Gastroesophageal sphincter (tissue), 4 donors: ENCODE results near the gene PCIF1. TPM values are rescaled to one million over a fixed set of nuclear protein-coding genes. Genes with fewer than 3 reads are reported as not detected.
"Not testable (repeated sequence)": the region's sequence is repeated elsewhere in the genome, so short reads cannot be mapped to it uniquely, and the experiment has no call there.

ENCODE experiments used
- ATAC-seq: fragments of 150-250 bp; one replicate; pipeline ENCODE4 v1.9.1; 2016; ENCODE audit warnings: mild to moderate bottlenecking, moderate library complexity
- H3K27ac ChIP-seq, 4 donors: fragments of 200-600 bp; sonication (generic) in 3 of 4; 1 replicate in 3 of 4; 2 replicates in 1 of 4; pipeline ENCODE4 v1.5.1; 2016 to 2019
- H3K27me3 ChIP-seq: fragments of 200-600 bp; sonication (generic); one replicate; pipeline ENCODE4 v1.5.1; 2019
- H3K36me3 ChIP-seq, 2 donors: fragments of 200-600 bp; sonication (generic); one replicate each; pipeline ENCODE4 v1.5.1; 2019; ENCODE audit warnings: control low read depth in 1 of 2
- H3K4me1 ChIP-seq, 3 donors: fragments of 200-600 bp; sonication (generic); 1 replicate in 2 of 3; 2 replicates in 1 of 3; pipeline ENCODE4 v1.5.1; 2016 to 2019; ENCODE audit warnings: control low read depth in 2 of 3
- H3K4me3 ChIP-seq, 2 donors: fragments of 200-600 bp; sonication (generic); one replicate each; pipeline ENCODE4 v1.5.1; 2019; ENCODE audit warnings: mild to moderate bottlenecking in 1 of 2, moderate library complexity in 1 of 2
- H3K9me3 ChIP-seq, 3 donors: fragments of 200-600 bp; sonication (generic); one replicate each; pipeline ENCODE4 v1.5.1; 2017 to 2019; ENCODE audit warnings: control low read depth in 2 of 3
- CTCF ChIP-seq, 4 experiments: fragments of 200-600 bp in 2 of 4; fragments of 450-650 bp in 2 of 4; sonication (generic) in 1 of 4; IDR thresholded peaks; one replicate each; pipeline ENCODE4 v1.5.1; 2017 to 2019; ENCODE audit warnings: antibody characterized with exemption in 4 of 4, mild to moderate bottlenecking in 2 of 4, moderate library complexity in 2 of 4
- EP300 ChIP-seq: sonication (generic); formaldehyde crosslinking; IDR thresholded peaks from one replicate; pipeline ENCODE4 v1.6.1; 2017; ENCODE audit warnings: antibody characterized with exemption, mild to moderate bottlenecking
- POLR2A ChIP-seq, 2 donors: fragments of 450-650 bp; IDR thresholded peaks; one replicate each; pipeline ENCODE4 v1.6.1; 2017; ENCODE audit warnings: antibody characterized with exemption in 2 of 2, mild to moderate bottlenecking in 2 of 2, moderate library complexity in 1 of 2
- POLR2AphosphoS5 ChIP-seq: sonication (generic); formaldehyde crosslinking; IDR thresholded peaks from one replicate; pipeline ENCODE4 v1.6.1; 2017; ENCODE audit warnings: antibody characterized with exemption
- WGBS, 2 donors: methylation state at CpG; one replicate each; pipeline ENCODE4 v1.1.5; 2018; ENCODE audit warnings: low coverage in 1 of 2; 5-methylcytosine and 5-hydroxymethylcytosine counted together
- total RNA-seq, 4 donors: library from RNA; depleted of rRNA; stranded (reverse); fragments of >200 nt; gene quantifications; one replicate each; pipeline ENCODE4 v1.1.0, GENCODE V29; 2016

Gene PCIF1
- total RNA-seq, 4 donors from 2014 or later, result 21.5 to 45.3 (median 39.2) TPM

- Histone ChIP-seq H3K4me3 (no peak overlapping the region), H3K27me3 (no peaks in the 10 kb centered on the region), H3K4me1 (peaks cover 0 to 2% (median 0%) of the 10 kb centered on the region in 3 donors), H3K9me3 (no peaks in the 10 kb centered on the region), H3K36me3 (peaks cover 0 to 94% of the 10 kb centered on the region in 2 donors), H3K27ac (no peak overlapping the region)
- no peak for ATAC-seq
- TF ChIP-seq POLR2A (IDR thresholded peaks at IDR 0.05) (no peak), EP300 (no peak), POLR2AphosphoS5 (no peak), CTCF (IDR thresholded peaks at IDR 0.05) (no peak)
- WGBS, 2 donors, result 81 to 90% methylated on average over 4 to 5 of the region's 12 CpGs
Measured at GRCh38 chr20:45898285-45898684, 36.2 kb upstream of the PCIF1 start.

DNA sequence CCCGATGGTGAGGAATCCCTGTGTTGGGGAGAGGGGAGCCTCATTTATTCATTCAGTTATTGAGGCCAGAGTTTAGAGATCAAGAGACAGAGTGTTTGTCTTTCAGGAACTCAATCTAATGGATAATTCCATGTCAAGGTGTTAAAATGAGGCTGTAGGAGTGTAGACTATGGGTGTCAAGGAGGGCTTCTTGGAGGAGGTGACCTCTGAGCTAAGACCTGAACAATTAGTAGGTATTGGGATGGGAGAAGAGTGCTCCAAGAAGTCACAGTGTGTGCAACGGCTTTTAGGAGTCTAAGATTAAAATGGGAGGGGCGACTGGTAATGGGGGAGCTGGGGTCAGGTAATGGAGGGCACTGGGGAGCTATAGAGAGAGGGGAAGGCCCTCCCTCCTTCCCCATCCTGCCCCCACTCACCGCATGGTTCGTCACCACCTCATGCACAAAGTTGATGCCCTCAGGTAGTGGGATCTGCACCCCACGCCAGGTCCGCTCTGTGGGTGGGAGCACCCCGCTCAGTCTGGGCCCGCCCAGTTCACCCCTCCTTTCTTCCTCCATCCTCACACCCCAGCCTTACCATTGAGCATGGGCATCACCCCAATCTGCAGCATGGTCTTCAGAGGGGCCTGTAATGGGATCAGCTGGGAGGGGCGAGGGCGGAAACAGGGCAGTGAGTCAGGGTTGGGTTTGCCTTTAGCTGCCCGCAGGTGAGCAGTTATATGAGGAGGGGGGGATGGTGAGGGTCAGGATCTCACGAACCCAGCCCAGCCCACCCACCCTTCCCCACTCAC lies 35.2 kb upstream of the PCIF1 start:
- 73 to 76% methylated on average over 4 to 7 of the region's 13 CpGs for WGBS, 2 donors
- no peak for TF ChIP-seq POLR2A (IDR thresholded peaks at IDR 0.05)
- no peak for TF ChIP-seq POLR2AphosphoS5
- no peak for TF ChIP-seq CTCF (IDR thresholded peaks at IDR 0.05)
- TF ChIP-seq EP300, result no peak
- ATAC-seq, result no peak
- no peak overlapping the region for H3K27ac ChIP-seq
- no peaks in the 10 kb centered on the region for H3K27me3 ChIP-seq
- no peaks in the 10 kb centered on the region for H3K9me3 ChIP-seq
- H3K36me3 ChIP-seq, result peaks cover 0 to 89% of the 10 kb centered on the region in 2 donors
- H3K4me3 ChIP-seq, result no peak overlapping the region
- H3K4me1 ChIP-seq, result no peaks in the 10 kb centered on the region

GRCh38 chr20:45901332-45901731 lies 33.2 kb upstream of the PCIF1 start:
- not testable (repeated sequence) for ATAC-seq, H3K4me3 ChIP-seq, H3K27me3 ChIP-seq, H3K4me1 ChIP-seq, H3K9me3 ChIP-seq, H3K27ac ChIP-seq
- 94 to 95% methylated on average over 5 to 6 of the region's 6 CpGs for WGBS, 2 donors
- peaks cover 0 to 89% of the 10 kb centered on the region in 2 donors for H3K36me3 ChIP-seq

DNA sequence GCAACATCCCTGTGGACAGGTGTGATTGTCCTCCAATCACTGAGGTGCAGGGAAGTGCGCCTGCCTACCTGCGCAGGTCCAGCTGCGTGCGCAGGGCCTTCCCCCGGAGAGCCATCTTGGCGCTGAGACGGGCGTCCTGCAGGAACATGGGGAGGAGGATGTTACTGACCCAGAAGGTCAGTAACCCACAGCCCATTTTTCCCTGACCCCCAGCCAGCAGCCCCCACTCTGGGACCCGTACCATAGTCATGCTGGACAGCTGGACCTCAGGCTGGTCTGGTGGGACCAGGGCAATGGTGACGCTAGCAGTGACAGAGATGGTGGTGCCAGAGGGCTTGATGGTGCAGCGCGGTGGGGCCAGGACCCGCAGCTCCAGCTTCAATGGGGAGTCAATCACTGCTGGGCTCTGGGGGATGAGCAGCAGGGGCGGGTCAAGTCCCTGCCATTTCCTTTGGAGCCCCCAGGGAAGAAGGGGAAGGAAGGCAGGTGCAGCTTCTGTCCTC lies 32.2 kb upstream of the PCIF1 start:
- H3K27ac ChIP-seq, result no peak overlapping the region
- no CpG with 5 or more reads among the region's 14 CpGs for WGBS, 2 donors
- no peaks in the 10 kb centered on the region for H3K4me1 ChIP-seq
- no peak overlapping the region for H3K4me3 ChIP-seq
- ATAC-seq, result peak; percentile 26
- peaks cover 0 to 83% of the 10 kb centered on the region in 2 donors for H3K36me3 ChIP-seq
- TF ChIP-seq POLR2A (IDR thresholded peaks at IDR 0.05), result peak in 1 of 2 donors; percentile 3
- no peak for TF ChIP-seq CTCF (IDR thresholded peaks at IDR 0.05)
- no peaks in the 10 kb centered on the region for H3K27me3 ChIP-seq
- H3K9me3 ChIP-seq, result no peaks in the 10 kb centered on the region

DNA sequence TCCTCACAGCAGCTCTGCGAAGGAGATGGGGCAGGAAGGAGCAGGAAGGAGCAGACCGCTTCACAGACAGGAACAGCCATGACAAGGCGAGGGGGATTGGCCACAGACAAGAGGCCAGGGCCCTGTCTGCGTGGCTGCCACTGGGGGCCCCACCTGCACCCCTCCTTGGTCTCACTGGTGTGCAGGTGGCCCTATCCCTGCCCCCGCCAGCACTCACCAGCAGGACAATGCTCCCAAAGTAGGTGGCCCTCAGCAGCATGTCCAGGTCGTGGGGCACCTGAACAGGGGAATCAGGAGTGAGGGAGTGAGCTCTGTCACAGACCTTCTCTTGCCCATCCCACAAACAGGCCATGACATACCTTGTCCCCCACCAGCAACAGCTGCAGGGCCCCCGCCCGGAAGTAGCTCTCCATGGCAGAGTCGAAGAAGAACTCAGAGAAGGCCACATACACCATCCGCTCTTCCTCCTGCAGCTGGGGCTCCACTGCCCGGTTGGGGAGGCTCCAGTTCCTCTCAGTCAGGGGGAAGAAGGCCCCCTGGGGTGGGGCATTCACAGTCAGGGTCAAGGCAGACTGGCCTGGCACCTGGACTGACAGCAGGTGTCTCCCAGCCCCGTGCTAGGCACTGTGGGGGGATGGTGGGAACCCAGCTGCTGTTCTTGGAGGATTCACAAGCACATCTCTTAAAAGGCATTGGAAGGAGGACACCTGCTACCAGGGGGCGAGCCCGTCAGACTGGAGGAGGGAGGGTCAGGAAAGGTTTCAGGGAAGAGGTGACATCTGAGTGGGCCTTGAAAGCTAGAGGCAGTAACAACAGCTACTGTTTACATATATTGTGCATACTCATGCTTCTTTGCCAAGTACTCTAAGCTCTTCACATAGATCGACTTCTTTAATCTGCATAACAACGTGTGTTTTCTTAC lies 29.6 kb upstream of the PCIF1 start:
- no peaks in the 10 kb centered on the region for H3K27me3 ChIP-seq
- H3K36me3 ChIP-seq, result peaks cover 0 to 63% of the 10 kb centered on the region in 2 donors
- no peak for ATAC-seq
- WGBS, 2 donors, result 82 to 86% methylated on average over 5 to 7 of the region's 16 CpGs
- no peak overlapping the region for H3K27ac ChIP-seq
- H3K4me3 ChIP-seq, result no peak overlapping the region
- no peak for TF ChIP-seq EP300
- no peak for TF ChIP-seq POLR2A (IDR thresholded peaks at IDR 0.05)
- no peak for TF ChIP-seq POLR2AphosphoS5
- no peak for TF ChIP-seq CTCF (IDR thresholded peaks at IDR 0.05)
- H3K4me1 ChIP-seq, result no peaks in the 10 kb centered on the region
- H3K9me3 ChIP-seq, result no peaks in the 10 kb centered on the region
